Activated effector memory CD4-positive, alpha-beta T cell treated with anti-CD3 and anti-CD28 coated beads, Interleukin-2, amount 50 U/mL, for 16 hours (primary cell): ENCODE results near the gene OCA2.

Experiments used
- DNase-seq: peaks from one replicate; pipeline ENCODE4 v3.0.0-alpha.2; 2020

The OCA2 gene

DNA sequence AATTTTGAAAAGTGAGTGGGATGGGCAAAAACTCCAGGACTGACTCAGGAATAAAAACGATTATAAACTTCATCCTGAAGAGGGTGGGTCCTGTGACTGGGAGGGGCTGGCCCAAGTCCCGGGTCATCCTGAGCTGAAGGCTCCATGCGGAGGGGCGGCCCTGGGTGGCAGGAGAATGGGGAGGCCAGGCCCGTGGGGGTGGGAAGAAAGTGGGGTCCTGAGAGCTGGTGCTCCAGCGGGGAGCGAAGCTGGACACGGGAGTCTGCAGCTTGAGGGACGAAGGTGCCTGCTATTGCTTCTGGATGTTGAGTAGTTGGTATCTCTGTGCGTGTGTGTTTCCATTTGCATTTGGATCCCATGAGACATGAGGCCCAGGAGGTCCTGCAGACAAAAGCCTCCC lies 4.7 kb upstream of the OCA2 start:
- no peak for DNase-seq

DNA sequence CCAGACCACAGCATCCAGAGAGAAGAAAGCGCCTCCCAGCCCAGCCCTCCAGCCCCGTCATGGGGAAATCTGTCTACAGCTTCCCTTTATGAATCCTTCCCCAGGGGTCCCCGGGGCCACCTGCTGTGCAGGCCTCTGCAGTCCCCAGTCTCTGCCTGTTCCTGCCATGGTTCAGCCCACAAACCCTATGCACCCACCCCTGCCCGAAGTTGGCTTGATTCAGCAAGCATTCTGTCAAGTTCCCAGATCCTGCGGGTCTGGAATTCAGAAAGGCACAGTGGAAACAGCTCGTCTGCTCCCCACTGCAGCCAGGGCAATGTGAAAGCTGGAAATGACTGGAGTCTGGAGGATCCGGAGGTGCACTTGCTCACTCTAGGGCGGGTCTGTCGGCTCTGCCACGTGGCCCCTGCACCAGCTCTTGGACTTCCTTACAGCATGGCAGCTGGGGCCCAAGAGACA lies 2.9 kb upstream of the OCA2 start:
- no peak for DNase-seq

DNA sequence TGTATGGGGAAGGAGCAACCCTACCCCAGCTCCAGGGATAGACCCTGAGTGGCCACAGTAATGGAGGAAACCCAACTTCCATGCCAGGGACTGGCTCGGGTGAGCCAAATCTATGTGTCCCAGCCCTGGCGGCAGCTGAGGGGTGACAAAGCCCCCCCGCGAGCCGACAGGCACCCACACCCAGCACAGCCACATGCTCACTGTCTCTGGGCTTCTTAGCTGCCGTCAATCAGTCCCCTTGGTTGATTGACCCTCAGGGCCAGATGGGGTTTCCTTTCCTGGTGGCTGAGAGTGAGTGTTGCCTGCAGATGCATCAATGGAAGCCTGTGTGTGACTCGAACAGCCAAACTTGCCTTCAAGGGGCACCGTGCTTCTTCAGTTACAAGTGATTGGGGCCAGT lies 2.1 kb upstream of the OCA2 start:
- no peak for DNase-seq

DNA sequence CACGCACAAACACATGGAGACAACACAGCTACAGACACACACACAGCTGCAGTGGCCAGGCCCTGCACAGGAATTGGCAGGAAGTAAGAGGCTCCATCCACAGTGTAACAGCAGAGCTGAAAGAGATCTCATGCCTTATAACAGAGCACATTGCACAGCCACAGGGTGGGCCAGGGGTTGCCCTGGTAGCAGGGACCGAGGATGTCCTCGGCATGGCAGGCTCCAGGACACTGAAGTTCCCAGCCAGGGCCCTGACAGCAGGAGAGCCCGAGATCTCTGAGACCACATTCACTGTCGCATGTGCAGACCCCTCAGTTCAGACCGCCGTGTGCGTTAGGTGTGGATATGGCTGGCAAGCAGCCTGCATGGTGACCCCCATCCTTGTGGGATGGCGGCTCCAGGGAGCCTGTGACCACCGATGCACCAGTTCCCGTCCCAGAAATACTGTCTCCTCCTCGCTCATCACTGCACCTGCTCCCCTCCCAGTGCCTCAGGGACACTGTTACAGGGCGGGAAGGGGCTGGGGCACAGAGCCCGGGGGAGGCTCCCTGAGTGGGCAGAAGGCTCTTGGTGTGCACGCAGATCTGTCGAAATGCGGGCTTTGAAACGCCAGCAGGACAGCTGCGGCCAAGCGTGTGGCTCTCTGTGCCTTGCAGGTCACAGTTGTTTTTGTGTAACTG lies 1.5 kb upstream of the OCA2 start:
- DNase-seq, result no peak

DNA sequence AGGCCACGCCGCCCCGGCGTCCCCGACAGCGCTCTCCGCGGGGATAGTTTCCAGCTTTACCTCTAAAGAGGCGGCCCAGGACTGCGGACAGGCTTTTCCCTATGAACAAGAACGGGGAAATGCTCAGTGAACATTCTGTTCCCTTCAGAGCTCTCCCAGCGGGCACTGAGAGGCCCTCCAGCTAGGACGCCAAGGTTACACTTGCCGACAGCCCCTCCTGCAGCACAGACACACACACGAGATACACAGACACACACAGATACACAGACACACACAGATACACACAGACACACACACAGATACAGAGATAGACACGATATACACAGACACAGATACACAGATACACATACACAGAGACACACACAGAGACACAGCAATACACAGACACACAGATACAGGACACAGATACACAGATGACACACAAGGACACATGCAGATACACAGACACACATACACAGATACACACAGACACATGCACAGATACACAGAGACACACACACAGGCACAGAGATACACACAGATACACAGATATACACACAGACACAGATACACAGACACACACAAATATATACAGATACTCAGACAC lies 533 bp upstream of the OCA2 start:
- DNase-seq, result no peak

DNA sequence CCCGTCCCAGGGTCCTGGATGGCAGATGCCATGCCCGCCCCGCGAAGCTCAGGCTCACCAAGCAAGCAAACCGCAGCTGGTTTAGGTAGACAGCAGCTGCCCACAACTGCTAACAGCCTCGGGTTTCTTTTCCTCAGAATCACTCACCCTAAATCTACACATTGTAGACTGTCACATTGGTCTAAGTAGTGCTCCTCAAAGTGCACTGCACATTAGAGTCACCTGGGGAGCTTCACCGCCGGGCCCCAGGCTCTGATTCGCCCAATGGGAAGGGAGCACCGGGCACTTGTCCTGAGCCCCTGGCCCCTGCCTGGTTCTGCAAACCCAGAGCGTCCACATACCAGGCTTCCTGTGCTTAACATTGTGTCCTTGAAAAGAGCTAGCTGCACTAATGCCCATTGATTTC lies 752 bp downstream of the OCA2 start:
- DNase-seq, result no peak

DNA sequence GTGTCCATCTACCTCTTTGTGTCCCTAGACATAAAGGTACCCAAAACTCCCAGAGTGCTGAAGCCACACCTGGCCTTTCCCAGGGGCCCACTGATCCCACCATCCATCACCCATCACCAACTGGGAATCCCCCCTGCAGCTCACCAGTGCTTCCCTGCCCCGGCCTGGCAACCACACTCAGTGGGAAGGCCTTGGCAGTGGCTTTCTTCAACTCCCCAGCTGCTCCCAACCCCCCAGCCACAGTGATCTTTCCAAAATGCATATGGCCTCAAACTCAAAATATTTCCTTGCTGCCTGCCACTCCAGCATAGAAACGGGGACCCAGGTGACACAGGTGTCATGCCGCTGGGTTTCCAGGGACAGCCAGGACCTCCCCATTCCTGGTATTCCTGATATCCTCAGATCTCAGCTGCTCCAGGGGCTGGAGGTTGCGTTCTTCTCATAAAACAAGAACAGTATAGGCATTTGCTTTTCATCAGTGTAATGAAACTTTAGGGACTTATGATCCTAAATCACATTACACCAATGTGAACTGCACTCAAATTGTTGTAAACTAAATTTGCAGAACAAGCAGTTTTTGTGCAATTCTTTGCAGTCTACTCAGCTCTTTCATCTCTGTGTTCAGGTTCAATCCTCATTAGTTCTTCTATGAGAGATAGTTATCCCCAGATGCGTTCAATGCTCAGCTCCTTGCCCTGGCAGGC lies 1.3 kb downstream of the OCA2 start:
- no peak for DNase-seq

DNA sequence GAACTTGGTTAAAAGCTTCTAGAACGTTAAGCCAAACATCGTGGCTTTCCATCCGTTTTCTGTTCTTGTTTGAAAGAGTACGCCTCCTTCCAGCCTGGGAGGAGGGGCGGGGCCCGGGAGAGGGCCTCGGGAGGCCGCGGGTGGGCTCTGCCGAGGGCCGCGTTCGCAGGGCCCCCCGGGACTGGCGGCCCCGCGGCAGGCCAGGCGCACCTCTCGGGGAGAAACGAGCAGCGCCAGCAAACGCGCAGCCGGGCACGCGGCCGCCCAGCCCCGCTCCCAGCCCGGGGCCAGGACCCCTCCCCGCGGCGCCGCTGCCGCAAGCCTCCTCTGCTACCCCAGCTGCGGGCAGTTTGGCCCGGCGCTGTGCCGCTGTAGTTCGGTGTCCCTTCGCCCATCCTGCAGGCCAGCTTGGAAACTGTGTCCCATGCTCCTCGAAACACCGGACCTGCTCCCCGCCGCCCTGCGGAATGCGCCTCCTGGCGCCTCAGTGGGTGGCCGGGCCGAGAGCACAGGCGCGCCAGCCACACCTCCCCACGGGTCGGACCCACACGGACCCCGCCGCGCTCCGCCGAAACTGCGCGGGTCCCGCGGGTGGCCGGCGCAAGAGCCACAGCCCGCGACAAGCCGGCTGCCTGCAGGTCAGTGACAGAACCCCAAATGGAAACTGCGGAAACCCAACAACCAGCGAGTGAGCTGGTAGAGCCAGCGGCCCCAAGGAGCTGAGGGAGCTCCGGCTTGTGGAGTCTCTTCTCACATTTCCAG lies 2.3 kb downstream of the OCA2 start:
- DNase-seq, result no peak

DNA sequence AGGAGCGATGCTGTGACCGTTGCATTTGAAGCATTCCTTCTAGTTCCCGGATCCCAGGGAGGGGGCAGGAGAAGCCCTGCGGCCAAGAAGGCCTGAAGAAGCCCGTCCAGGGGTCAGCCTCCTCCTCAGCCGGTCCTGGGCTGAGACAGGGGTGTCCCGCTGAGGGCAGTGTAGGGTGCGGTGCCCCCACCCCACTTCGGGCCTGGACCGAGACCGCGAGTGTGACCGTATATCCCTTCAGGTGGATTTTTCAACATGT lies 2.8 kb downstream of the OCA2 start:
- no peak for DNase-seq

DNA sequence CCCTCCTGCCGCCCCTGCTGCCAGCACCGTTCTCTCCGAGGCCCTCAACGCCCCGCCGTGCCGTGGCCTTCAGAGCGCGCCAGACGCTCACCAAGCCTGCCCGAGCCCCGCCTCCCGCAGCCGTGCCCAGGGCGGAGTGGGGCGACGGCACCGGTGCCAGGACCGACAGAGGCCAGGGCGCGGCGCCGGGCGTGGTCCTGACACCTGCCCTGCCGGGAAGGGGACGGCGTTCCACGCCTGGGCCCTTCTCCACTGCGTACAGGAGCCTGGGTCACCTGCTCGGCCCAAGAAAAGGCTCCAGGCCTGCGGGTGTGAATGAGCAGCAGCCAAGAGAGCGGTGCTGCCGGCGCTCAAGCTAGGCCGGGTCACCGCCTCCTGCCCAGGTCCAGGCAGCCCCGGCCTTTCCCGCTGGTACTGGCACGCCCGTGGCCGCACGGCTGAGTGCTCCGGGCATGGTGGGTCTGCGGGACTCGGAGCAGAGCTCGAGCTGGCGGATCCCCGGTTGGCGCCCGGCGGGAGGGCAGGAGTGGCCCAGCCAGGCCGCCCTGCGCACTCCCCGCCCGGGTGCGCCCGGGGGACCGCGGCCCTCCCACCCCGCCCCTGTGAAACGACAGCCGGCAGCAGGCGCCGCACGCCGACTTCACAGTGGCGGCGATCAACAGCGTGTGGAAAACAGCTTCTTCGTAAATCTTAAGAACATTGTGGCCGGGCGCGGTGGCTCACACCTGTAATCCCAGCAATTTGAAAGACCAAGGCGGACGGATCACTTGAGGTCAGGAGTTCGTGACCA lies 4.2 kb downstream of the OCA2 start:
- DNase-seq, result peak; percentile 81

DNA sequence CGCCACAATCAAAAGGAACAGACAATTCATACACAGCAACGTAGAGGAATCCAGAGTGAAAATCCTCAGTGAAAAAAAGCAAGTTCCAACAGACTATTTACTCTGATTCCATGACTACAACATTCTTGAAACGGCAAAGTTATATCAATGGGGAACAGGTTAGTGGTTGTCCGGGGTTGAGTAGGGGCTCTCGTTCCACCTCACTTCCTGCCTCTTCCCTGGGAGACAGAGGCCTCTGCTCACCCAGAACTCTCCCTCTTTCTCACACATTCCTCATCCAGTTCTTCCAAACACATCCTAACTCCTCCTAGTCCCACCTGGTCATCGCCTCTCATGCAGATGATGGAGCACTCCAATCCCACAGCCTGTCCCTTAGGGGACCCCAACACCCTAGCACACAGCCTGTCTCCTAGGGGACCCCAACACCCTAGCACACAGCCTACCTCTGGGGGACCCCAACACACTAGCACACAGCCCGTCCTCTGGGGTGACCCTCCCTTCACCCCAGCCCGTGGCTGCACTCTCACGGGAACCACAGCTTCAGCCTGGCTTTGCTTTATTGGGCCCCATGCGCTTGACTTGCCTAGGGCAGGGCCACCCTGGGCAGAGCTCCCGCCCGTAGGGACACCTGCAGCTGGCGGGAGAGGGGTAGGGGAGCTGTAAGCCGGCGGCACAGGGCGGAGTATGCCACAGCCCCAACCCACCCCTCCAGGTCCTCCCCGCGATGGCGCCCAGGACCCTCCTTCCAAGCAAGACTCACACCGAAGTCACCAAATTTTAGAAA lies 5.2 kb downstream of the OCA2 start:
- DNase-seq, result no peak

DNA sequence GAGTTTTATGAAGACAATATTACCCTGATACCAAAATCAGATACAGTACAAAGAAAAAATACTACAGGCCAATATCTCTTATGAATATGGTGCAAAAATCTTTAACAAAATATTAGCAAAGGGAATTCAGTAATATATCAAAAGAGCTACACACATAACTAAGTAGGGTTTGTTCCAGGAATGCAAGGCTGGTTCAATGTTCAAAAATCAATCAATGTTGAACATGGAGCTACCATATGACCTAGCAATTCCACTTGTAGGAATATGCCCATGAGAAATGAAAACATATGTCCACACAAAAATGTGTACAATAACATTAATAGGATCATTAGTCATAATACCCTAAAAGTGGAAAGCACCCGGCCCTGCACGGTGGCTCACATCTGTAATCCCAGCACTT lies 7.8 kb downstream of the OCA2 start:
- no peak for DNase-seq

DNA sequence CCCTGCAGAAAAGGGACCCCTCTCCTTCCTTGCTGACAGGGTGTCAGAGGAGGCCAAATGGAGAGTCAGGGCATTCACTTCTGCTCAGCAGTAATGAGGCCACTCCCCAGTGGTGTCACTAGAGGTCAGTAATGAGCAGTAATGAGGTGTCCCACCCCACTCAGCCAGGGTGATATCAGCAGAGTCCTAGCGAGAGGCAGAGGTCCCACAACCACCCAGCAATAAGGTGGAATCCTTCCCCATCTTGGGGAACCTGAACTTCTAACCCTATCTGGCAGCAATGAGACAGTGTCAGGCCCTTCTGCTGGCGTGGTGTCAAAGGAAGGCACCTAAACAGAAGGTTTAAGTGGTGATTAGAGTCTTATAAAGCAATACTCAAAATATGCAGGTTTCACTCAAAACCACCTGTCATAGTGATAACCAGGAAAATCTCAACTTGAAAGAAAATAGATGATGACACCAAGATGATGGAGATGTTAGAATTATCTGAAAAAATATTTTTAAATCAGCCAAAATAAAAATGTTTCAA lies 12.9 kb downstream of the OCA2 start:
- DNase-seq, result peak; percentile 83

DNA sequence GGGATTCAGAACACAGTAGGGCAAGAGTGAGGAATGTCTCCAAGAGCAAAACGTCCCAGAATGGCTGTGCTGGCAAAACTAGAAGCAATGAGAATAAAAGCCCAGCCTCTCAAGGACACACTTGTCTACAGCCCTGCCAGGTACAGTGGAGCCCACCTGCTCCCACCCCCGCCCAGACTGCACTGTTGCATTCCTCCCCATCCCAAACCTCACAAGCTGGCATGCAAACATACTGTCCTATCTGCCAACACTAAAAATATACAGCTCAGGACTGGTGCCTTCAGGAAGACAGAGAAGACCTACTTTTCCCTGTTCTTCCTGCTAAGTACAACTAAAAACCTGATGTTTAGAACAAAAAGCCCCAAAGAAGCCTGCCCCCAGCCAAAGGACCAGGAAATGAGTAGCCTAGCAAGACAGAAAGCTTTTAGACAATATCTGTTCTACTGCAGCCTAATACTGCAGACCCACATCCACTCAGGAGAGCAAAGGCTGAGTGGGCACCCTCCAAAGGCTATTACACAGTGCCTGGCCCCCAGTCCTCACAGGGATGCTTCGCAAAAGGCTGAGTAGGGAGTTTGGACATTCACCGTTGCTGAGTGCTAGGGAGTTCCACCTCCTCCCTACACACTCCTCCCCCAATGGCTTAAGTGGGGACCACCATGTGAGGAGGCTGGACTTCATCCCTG lies 13.5 kb downstream of the OCA2 start:
- no peak for DNase-seq

DNA sequence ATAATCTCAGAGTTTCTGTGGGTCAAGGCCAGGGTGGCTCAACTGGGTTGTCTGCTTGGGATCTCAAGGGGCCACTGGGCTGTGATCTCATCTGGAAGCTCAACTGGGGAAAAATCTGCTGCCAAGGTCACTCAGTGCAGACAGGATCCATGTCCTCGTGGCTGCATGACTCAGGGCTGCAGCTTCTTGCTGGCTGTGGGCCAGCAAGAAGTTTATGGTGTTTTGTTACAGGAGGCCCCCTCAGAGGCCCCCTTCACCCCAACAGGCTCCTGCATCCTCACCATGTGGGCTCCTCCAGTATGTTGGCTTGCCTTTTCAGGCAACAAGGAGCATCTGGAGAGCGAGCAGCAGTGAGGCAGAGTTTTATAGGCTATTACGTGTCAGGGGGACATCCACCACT lies 14.6 kb downstream of the OCA2 start:
- DNase-seq, result no peak

DNA sequence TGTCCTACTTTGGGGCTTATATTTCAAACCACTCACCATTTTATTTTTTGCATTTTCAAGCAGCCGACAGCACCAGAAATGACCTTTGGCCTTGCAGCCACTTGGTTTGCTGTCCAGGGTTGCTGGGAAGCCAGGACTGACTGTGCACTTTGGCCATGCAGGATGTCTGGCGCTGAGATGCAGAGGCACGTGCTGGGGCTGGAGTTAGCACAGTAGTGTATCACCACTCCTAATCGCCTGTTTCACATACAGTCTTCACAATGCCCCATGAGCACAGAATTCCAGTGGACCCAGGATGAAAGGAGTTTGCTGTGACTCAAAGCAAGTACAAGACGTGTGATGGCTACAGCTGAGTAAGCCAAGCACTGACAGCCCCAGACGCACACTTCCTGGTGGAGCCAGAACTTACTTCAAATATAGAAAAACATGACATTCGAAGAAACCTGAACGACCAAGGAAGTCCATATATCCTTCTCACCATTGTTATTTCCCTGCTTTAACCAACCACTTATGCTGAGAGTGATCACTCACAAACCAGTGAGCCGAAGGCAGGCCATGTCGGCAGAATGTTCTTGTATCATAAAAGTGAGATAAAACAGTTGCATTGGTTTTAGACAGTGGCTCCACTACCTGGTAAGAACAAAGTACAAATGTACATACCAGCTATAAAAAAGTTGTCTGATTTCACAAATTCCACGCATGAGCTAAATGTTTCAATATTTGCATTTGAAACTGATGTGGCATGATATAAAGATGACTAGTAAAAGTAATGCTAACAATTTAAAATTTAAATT lies 16.0 kb downstream of the OCA2 start:
- DNase-seq, result no peak

DNA sequence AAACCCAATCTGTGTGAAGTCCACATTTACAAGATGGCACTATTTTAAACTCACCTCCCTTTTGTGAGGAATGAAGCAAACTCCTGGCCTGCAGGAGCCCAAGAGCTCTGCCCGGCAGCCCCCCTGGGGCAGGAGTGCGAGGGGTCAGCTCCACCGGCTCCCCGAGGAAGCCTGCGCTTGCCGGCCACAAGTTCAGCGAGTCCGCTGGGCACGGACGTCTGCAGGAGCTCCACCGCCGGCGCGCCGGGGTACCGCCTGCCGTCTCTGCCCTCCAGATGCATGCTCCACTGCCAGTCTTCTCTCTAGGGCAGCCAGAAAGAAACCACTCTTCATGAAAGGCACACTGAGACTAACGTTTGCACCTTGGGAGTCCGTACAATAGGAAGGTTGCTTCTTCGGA lies 17.5 kb downstream of the OCA2 start:
- DNase-seq, result no peak

DNA sequence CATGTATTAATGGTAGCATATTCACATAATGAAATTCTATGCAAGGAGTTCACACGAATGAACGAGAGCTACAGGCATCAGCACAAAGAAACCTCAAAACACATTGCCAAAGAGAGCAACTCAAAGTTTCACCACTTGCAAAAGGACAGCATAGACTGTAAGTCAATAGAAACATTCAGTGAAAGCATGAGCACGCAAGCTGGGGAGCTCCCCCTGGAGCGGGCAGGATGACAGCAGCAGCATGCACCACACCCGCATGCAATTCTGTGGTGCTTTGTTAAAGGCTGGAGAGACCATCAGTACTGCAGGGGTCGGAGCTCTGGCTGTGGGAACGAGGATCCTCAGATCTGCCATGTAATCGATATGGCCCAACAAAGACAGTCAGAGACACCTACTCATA lies 18.7 kb downstream of the OCA2 start:
- no peak for DNase-seq

DNA sequence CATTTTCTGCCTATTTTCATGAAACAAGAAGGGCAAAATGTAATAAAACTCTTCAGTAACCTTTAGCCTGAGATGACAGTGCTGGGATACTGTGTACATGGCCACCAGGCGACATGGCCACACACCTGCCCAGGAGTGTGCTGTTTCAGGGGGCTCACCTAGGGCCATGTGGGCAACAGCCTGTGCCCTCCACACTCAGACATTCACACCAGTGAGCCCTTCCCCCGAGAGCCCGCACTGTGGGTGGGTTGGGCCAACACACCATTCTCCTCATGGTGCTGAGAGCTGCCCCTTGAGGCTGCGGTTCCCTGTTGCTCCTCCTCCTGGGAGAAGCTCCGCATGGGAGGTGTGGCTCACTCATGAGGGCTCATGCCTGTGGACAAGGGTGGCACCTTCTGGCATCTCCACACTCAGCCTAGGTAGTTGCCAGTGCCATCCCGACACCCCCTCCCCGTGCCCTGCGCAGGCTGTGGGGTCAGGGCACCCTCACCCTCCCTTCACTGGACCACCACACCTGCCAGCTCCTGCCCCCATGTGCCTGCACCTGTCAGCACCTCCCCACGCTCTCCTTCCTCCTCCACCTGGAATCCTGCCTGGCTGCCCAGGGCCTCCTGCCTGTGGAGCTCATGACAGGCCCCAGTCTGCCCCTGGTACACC lies 19.7 kb downstream of the OCA2 start:
- DNase-seq, result no peak

DNA sequence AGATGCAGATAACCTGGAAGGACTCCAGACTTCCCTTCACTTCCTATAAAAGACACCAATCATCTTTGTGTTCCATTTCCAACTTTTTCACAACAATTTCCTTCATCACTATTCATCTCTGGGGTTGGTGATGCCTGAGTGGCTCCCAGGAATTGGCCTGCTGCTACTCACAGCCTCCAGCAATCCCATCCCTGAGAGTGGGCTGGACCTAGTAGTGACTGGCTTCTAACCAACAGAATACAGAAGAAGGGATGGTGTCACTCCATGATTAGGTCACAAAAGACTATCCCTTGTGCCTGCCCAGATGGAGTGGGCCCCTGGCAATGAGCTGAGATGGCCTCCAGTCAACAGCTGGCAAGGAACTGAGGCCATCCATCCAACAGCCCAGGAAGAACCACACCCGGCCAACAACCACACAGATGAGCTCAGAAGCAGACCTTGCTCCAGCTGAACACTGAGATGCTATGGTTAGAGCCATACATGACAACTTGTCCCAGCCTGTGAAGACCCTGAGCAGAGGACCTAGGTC lies 20.9 kb downstream of the OCA2 start:
- no peak for DNase-seq
